Peyer's patch (tissue), 4 donors: ENCODE measurements around the gene SLC25A38.

Source experiments
- CTCF ChIP-seq, 6 experiments: fragments of 450-650 bp in 4 of 6; fragments of 200-600 bp in 2 of 6; sonication (generic) in 1 of 6; IDR thresholded peaks; one replicate each; pipeline ENCODE4 v1.5.1; 2017 to 2019; ENCODE audit warnings: antibody characterized with exemption in 6 of 6, mild to moderate bottlenecking in 3 of 6, moderate library complexity in 1 of 6
- POLR2A ChIP-seq, 2 donors: fragments of 450-650 bp; IDR thresholded peaks; one replicate each; pipeline ENCODE4 v1.5.1; 2017; ENCODE audit warnings: antibody characterized with exemption in 2 of 2, mild to moderate bottlenecking in 2 of 2, moderate library complexity in 2 of 2

DNA sequence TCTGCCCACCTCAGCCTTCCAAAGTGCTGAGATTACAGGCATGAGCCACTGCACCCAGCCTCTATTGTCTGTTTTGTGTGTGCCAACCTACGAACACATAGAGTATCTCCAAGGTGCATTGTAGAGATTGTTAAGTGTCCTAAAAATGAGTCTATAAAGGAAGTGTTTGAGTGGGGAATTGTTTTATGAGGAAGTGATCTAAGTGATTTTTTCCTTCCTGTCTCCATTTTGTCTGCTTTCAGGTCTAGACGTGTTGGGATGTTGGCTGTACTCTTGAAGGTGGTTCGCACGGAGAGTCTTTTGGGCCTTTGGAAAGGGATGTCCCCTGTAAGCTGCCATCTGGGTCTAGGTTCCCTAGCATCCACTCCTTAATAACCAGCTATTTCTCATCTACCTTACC, 7.0 kb downstream of the SLC25A38 start:
- TF ChIP-seq CTCF (IDR thresholded peaks at IDR 0.05) (no peak), POLR2A (IDR thresholded peaks at IDR 0.05) (no peak)
